OCI-LY1 (cell line): Measurements from ENCODE around the gene GPR42.

Experiments used
- H2AFZ ChIP-seq: fragments of 200-600 bp; sonication (generic), shearing (Covaris generic); 2 replicates; pipeline ENCODE4 v1.6.0; 2014; ENCODE audit warnings: antibody characterized with exemption, mild to moderate bottlenecking, low read length
- H3F3A ChIP-seq: fragments of 200-600 bp; sonication (generic), shearing (Covaris generic); 2 replicates; pipeline ENCODE4 v1.6.0; 2014; ENCODE audit warnings: mild to moderate bottlenecking, antibody characterized with exemption, low read length, moderate library complexity; ENCODE audit not compliant: insufficient read depth
- H3K27ac ChIP-seq: fragments of 200-600 bp; sonication (generic); 2 replicates; pipeline ENCODE4 v1.5.1; 2014; ENCODE audit warnings: low read length, mixed run types, mild to moderate bottlenecking, low read depth; ENCODE audit not compliant: poor library complexity, severe bottlenecking
- H3K27me3 ChIP-seq: fragments of 200-600 bp; sonication (generic); 2 replicates; pipeline ENCODE4 v1.6.0; 2014; ENCODE audit warnings: antibody characterized with exemption, mild to moderate bottlenecking, low read length, moderate library complexity; ENCODE audit not compliant: insufficient read depth
- H3K36me3 ChIP-seq: fragments of 200-600 bp; sonication (generic); 2 replicates; pipeline ENCODE4 v1.6.1; 2014; ENCODE audit warnings: mild to moderate bottlenecking, antibody characterized with exemption, low read length, moderate library complexity, mixed read lengths; ENCODE audit not compliant: insufficient read depth
- H3K4me1 ChIP-seq: fragments of 200-600 bp; sonication (generic); 2 replicates; pipeline ENCODE4 v1.5.1; 2014; ENCODE audit warnings: mild to moderate bottlenecking, low read length, moderate library complexity; ENCODE audit not compliant: insufficient read depth, severe bottlenecking
- H3K4me2 ChIP-seq: fragments of 200-600 bp; sonication (generic), shearing (Covaris generic); 2 replicates; pipeline ENCODE4 v1.6.1; 2014; ENCODE audit warnings: low read length
- H3K4me3 ChIP-seq: fragments of 200-600 bp; sonication (generic); 2 replicates; pipeline ENCODE4 v1.5.1; 2014; ENCODE audit warnings: low read length, low read depth, mild to moderate bottlenecking, mixed read lengths; ENCODE audit not compliant: poor library complexity, severe bottlenecking
- H3K79me2 ChIP-seq: fragments of 200-600 bp; shearing (Covaris generic); 2 replicates; pipeline ENCODE4 v1.6.1; 2016; ENCODE audit warnings: mixed run types, low read length, mixed read lengths; ENCODE audit not compliant: insufficient read depth
- H3K9ac ChIP-seq: fragments of 200-600 bp; sonication (generic), shearing (Covaris generic); 2 replicates; pipeline ENCODE4 v1.6.1; 2014; ENCODE audit warnings: mild to moderate bottlenecking, low read length, mixed read lengths
- H3K9me2 ChIP-seq: fragments of 200-600 bp; sonication (generic), shearing (Covaris generic); 2 replicates; pipeline ENCODE4 v1.6.1; 2014; ENCODE audit warnings: low read depth, mild to moderate bottlenecking, low read length, mixed read lengths
- H3K9me3 ChIP-seq: fragments of 200-600 bp; shearing (Covaris generic); 2 replicates; pipeline ENCODE4 v1.6.1; 2014; ENCODE audit warnings: low read length, mixed read lengths
- H4K20me1 ChIP-seq: fragments of 200-600 bp; sonication (generic), shearing (Covaris generic); 2 replicates; pipeline ENCODE4 v1.6.0; 2016; ENCODE audit warnings: mild to moderate bottlenecking, low read length; ENCODE audit not compliant: insufficient read depth
- CTCF ChIP-seq: fragments of 200-600 bp; sonication (generic), shearing (Covaris generic); IDR thresholded peaks from 2 replicates; pipeline ENCODE4 v1.5.1; 2017; ENCODE audit warnings: mild to moderate bottlenecking, antibody characterized with exemption, low read length, moderate library complexity, mixed read lengths
- EZH2 ChIP-seq: fragments of 200-600 bp; sonication (generic), shearing (Covaris generic); IDR thresholded peaks from 2 replicates; pipeline ENCODE4 v1.8.0; 2017; ENCODE audit warnings: borderline replicate concordance, mixed run types, mild to moderate bottlenecking, antibody characterized with exemption, low read length, moderate library complexity, mixed read lengths

GPR42 gene

DNA sequence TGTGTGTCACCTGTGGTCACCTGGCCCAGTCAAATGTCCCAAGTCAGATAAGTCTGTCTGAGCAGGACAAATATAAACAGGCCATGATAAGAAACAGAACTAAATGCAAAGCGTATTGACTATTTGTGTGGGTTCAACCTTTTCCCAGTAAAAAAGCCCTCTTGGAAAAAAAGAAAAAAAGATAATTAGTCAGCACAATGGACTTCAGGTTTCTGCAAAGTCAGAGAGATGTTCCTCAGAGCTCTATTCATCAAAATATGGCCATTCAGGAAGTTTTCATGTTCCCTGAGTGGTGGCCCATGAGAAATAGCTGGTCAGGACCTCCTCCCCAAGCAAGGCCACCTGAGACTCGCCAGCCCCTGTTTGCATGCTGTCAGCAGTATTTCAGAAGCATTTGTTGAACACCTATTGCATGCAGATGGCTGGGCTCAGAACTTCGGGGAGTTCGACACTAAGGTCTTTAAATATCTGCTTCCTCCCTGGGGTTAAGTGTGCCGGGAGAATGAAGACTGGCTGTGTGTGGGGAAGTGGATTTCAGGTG lies 9.9 kb upstream of the GPR42 start:
- Histone ChIP-seq H3K4me2 (no peak overlapping the region), H3K9ac (no peak overlapping the region), H3K9me3 (no peaks in the 10 kb centered on the region)

DNA sequence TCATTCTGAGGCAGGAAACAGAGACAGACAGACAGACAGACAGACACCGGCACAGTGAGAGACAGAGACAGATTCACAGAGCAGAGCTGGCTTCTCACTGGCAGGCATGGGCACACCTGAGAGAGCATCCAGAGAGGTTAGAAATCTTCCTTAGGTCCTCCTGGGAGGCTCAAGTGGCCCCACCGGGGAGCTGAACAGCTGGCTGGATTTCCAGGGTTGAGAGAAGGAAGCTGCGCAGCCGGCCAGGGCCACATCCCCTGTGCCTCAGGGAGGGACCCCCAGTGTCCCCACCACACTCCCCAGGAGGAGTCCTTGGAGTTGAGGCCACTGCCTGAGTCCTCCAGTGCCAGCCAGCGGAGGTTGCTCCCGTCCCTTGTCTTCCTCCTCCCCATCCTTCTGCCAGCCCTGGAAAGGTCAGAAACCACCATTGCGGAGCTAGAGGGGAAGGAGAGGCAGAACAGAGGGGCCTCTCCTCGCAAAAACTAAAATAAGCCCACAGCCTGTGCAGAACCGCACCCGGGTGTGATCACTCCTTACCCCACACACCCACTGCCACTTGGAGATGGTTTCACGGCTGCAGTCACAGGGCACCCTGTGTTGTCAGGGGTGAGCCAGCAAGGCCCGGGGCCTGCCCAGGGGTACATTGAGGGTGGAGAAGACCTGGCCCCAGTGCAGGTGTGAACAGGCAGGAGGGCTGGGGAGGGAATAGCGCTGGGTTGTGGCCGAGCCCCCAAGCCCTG lies 8.4 kb upstream of the GPR42 start:
- no peak overlapping the region for H2AFZ ChIP-seq
- no peak overlapping the region for H3K4me2 ChIP-seq
- H3K9ac ChIP-seq = no peak overlapping the region
- H3K4me3 ChIP-seq = no peak overlapping the region
- H3F3A ChIP-seq = no peaks in the 10 kb centered on the region
- H3K79me2 ChIP-seq = no peaks in the 10 kb centered on the region
- TF ChIP-seq CTCF (no peak), EZH2 (no peak)
- H3K36me3 ChIP-seq = no peaks in the 10 kb centered on the region
- no peaks in the 10 kb centered on the region for H3K9me3 ChIP-seq
- H4K20me1 ChIP-seq = no peaks in the 10 kb centered on the region
- no peak overlapping the region for H3K27ac ChIP-seq
- no peaks in the 10 kb centered on the region for H3K4me1 ChIP-seq
- no peaks in the 10 kb centered on the region for H3K9me2 ChIP-seq
- no peaks in the 10 kb centered on the region for H3K27me3 ChIP-seq

More for the DNA sequence above, 9.9 kb upstream of the GPR42 start:
- Histone ChIP-seq H3K9me2 (no peaks in the 10 kb centered on the region), H2AFZ (no peak overlapping the region), H3K4me1 (no peaks in the 10 kb centered on the region), H4K20me1 (no peaks in the 10 kb centered on the region), H3K79me2 (no peaks in the 10 kb centered on the region), H3K4me3 (no peak overlapping the region), H3K27ac (no peak overlapping the region), H3F3A (no peaks in the 10 kb centered on the region), H3K27me3 (no peaks in the 10 kb centered on the region), H3K36me3 (no peaks in the 10 kb centered on the region)
- TF ChIP-seq EZH2 = no peak
- TF ChIP-seq CTCF = no peak

GRCh38 chr19:35363001-35363590 lies 7.8 kb upstream of the GPR42 start:
- no peaks in the 10 kb centered on the region for H4K20me1 ChIP-seq
- H2AFZ ChIP-seq = no peak overlapping the region
- H3K9me3 ChIP-seq = no peaks in the 10 kb centered on the region
- no peaks in the 10 kb centered on the region for H3K27me3 ChIP-seq
- no peak overlapping the region for H3K9ac ChIP-seq
- no peak overlapping the region for H3K4me3 ChIP-seq
- no peak overlapping the region for H3K4me2 ChIP-seq
- no peaks in the 10 kb centered on the region for H3F3A ChIP-seq
- no peaks in the 10 kb centered on the region for H3K9me2 ChIP-seq
- no peak overlapping the region for H3K27ac ChIP-seq
- no peaks in the 10 kb centered on the region for H3K4me1 ChIP-seq
- no peaks in the 10 kb centered on the region for H3K79me2 ChIP-seq
- no peak for TF ChIP-seq CTCF
- no peak for TF ChIP-seq EZH2
- no peaks in the 10 kb centered on the region for H3K36me3 ChIP-seq
